SKM-1 (cell line): ENCODE results near the gene ZSCAN10.
"Not testable (repeated sequence)": the region's sequence is repeated elsewhere in the genome, so short reads cannot be mapped to it uniquely, and the experiment has no call there.

Experiments
- DNase-seq: peaks from one replicate; lab custom pipeline; 2025; ENCODE audit not compliant: unreplicated experiment; lab: John Stamatoyannopoulos, UW

Gene ZSCAN10

DNA sequence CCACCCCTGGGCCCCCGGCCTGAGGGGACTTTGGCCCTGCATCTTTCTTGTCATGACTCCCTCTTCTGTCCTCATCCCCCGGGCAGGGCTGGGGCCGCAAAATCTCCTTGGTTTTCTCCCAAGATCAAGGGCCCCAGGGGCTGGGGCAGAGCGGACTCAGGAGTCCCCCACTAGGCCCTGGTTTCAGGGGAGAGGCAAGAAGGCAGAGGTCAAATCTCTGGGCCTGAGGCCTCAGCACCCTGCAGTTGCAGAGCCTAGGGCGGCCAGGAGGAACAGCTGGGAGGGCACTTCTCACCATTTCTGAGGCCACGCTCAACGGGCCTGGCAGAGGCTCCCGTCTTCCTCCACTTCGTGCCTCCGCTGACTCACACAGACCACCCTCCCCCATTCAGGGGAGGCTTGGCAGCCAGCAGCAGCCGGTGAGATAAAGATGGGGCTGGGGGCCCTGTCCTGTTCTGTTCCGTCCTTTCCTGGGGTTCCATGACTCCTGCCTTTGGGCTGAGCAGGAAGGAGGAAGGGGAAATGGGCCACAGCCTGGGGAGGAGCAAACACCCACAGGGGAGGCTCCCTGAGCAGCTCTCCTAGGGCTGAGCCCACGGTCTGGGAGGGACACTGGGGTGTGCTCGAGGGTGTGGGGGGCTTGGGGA, 12.4 kb downstream of the ZSCAN10 start:
- DNase-seq, result no peak

DNA sequence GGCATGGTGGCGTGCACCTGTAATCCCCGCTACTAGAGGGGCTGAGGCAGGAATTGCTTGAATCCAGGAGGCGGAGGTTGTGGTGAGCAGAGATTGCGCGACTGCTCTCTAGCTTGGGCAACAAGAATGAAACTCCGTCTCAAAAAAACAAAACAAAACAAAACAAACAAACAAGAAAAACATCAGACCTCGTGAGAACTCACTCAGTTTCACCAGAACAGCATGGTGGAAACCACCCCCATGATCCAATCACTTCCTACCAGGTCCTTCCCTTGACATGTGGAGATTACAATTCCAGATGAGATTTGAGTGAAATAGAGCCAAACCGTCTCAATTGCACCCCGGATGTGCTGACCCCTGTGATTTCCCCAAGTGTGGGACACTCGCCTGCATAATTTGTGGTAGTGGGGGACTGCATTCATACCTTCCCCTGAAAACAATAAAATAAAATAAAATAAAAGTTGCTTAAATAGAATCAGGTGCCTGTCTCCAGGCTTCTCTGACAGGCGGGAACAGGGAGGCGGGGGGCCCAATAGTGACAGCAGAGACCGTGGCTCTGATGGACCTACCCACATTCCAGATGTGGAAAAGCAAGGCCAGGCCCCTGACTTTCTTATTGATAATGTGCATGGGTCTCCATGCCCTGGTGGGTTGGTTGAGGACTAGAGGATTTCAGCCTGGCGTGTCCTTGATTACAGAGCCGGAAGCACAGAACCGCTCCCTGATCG, 13.1 kb downstream of the ZSCAN10 start:
- DNase-seq, result no peak

GRCh38 chr16:3084969-3085670, 14.0 kb downstream of the ZSCAN10 start:
- no peak for DNase-seq

DNA sequence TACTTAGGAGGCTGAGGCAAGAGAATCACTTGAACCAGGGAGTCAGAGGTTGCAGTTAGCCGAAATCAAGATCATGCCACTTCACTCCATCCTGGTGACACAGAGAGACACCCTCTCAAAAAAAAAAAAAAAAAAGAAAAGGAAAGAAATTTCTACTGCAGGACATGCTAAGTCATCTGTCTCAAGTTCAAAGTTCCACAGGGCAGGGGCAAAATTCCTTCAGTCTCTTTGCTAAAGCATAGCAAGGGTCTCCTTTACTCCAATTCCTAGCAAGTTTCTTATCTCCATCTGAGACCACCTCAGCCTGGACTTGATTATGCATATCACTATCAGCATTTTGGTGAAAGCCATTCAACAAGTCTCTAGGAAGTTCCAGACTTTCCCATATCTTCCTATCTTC, 14.6 kb downstream of the ZSCAN10 start:
- no peak for DNase-seq

GRCh38 chr16:3083408-3083807, 15.7 kb downstream of the ZSCAN10 start:
- not testable (repeated sequence) for DNase-seq

- DNase-seq, result not testable (repeated sequence)
Measured at GRCh38 chr16:3081957-3082356, 17.1 kb downstream of the ZSCAN10 start.

DNA sequence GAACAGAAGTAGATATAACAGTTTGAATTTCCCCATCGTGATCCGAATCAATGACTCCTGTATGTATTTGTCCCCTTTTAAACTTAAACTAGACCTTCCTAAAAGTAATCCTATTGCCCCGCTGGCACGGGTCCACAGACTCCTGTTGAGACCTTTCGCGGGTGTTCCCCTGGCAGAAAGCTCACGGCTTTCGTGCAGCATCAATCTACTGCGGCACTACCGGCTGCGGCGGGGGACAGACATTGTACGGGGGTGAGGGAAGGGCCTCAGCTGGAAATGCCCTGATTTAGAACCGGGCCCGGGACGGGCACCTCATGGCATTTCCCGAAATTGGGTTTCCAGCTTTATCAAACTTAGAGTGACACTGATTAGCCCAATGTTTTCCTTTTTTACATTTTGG, 19.1 kb downstream of the ZSCAN10 start:
- no peak for DNase-seq

DNA sequence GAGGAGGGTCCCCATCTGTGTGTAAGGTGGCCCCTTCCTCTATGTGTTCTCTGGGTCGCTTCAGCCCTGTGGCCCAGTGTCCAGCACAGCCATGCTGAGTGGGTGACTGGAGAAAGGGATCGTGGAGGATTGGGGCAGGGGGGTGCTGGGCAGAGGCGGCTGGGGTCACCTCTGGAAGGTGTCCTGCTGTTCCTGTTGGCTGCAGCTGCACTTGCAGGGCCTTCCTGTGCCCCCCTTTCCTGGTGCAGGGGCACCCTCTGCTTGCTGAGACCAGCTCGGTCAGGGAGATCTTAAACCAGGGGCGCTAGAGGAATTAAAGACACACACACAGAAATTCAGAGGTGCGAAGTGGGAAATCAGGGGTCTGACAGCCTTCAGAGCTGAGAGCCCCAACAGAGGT, 22.5 kb downstream of the ZSCAN10 start:
- DNase-seq, result no peak

DNA sequence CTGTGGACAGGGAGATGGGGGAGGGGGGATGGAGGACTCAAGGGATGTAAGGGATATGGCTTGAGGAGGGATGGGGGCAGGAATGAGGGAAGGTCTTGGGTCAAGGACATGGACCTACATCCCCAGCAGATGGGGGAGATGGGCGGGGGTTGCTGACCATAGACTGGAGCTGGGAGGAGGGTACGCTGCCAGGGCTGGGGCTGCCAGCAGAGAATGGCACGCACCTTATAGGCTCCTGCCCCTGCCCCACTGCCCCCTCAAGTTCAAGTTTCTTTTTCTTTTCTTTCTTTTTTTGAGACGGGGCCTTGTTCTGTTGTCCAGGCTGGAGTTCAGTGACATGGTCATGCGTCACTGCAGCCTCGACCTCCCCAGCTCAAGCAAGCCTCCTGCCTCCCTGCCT, 23.1 kb downstream of the ZSCAN10 start:
- not testable (repeated sequence) for DNase-seq

GRCh38 chr16:3075523-3075915, 23.6 kb downstream of the ZSCAN10 start:
- no peak for DNase-seq

DNA sequence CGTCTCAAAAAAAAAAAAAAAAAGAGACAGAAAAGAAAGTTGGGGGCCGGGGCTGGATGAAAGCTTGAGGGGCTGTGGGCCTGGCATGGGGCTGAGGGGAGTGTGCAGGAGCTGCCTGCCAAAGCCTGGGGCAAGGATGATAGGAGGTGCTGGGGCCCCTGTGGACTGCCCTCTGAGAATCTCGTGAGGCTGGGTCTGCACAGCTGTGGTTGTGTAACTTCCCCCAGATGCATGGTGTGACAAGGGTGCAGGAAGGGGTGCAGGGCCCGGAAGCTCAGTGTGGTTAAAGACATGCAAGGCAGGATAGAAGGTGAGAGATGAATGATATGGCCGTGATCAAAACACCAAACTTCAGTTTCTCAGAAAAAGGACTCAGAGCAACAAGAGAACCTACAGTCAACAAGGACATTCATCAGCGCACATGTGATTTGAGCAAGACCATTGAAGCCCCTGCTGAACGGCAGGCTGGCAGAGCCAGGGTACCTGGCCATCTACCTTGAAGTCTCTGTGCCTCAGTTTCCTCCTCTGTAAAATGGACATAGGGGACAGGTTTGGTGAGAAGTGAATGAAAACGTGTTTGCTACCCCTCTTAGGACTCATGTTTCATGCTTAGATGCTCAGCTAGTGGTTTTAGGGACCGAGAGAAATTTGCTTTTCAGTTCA, 24.1 kb downstream of the ZSCAN10 start:
- peak; percentile 70 for DNase-seq

- DNase-seq, result no peak
Measured at GRCh38 chr16:3073448-3073847, 25.6 kb downstream of the ZSCAN10 start.

GRCh38 chr16:3072576-3073263, 26.4 kb downstream of the ZSCAN10 start:
- not testable (repeated sequence) for DNase-seq

DNA sequence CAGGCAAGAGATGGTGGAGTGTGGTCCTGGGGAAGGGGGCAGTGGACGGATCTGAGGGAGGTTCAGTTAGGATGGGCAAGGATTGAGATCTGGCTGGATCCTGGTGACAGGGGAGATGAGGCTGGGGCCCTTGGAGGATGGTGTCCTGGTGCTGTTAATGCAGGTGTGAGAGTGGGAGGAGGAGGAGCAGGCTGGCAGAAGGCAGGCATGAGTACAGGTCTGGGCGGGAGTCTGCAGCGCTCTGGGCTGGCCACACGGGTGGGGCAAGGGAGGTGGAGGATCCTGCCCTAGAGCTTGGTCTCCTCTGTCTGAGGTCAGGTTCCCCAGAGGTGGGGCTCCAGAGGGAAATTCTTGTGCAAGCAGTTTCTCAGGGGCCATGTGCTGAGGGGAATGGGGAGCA, 26.9 kb downstream of the ZSCAN10 start:
- DNase-seq, result not testable (repeated sequence)

GRCh38 chr16:3071655-3072054, 27.4 kb downstream of the ZSCAN10 start:
- no peak for DNase-seq

DNA sequence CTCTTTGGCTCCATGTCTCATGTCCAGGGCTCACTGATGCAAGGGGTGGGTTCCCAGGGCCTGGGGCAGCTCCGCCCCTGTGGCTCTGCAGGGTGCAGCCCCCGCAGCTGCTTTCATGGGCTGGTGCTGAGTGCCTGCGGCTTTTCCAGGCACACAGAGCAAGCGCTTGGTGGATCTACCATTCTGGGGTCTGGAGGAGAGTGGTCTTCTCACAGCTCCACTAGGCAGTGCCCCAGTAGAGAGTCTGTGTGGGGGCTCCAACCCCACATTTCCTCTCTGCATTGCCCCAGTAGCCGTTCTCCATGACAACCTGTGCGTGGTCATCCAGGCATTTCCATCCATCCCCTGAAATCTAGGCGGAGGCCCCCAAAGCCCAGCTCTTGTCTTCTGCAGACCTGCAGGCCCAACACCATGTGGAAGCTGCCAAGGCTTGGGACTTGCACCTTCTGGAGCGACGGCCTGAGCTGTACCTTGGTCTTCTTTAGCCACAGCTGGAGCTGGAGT, 28.4 kb downstream of the ZSCAN10 start:
- DNase-seq, result no peak

DNA sequence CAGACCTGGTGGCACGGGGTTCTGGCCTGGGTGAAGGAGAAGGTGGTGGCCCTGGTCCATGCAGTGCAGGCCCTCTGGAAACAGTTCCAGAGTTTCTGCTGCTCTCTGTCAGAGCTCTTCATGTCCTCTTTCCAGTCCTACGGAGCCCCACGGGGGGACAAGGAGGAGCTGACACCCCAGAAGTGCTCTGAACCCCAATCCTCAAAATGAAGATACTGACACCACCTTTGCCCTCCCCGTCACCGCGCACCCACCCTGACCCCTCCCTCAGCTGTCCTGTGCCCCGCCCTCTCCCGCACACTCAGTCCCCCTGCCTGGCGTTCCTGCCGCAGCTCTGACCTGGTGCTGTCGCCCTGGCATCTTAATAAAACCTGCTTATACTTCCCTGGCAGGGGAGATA, 29.9 kb downstream of the ZSCAN10 start:
- not testable (repeated sequence) for DNase-seq

DNA sequence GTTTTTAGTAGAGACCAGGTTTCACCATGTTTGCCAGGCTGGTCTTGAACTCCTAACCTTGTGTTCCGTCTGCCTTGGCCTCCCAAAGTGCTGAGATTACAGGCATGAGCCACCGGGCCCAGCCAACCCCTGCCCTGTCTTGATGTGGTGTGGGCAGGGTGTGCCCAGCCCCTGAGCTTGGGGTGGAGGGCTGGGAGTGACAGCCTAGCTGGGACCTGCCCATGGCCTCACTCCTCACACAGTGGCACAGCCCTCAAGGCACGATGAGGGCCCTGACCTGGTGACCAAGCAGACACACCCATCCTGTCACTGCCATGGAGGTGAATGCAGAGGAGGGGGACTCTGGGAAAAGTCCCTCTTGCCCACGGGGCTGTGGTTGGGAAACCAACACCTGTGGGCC, 30.6 kb downstream of the ZSCAN10 start:
- DNase-seq, result no peak

- DNase-seq, result no peak
Measured at GRCh38 chr16:3066440-3066748, 32.7 kb downstream of the ZSCAN10 start.

GRCh38 chr16:3065742-3066439, 33.2 kb downstream of the ZSCAN10 start:
- DNase-seq, result no peak
